Measurements from ENCODE around the gene ARHGDIB. TPM values are rescaled to one million over a fixed set of nuclear protein-coding genes. Genes with fewer than 3 reads are reported as not detected.
A peak's percentile ranks its signal among the peaks of the same experiment; 100 is the strongest.

The ARHGDIB gene
- total RNA-seq, 1 donor from 2014 or later = 680 TPM

DNA sequence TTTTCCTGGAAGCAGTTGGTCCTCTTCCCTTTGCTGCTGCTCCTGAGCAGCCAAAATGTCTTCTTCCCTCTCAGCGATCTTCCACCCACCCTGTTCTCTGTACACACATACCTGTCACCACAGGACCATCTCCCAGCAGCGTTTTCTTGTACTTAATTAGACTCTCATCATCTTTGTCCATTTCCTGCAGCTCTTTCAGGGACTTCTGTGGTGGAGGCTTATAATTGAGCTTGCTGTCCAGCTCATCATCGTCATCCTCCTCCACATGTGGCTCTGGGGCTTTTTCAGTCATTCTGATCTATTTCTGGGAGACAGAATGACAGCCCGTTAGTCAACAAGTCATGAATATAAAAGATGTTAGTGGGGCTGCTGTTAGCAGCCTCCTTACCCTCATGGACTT, 11.0 kb downstream of the ARHGDIB start:
- CTCF ChIA-PET = no interaction called here
- no peak for DNase-seq
- no peaks in the 10 kb centered on the region for H3K27me3 Mint-ChIP-seq
- intact Hi-C loops (cut with micrococcal nuclease) = loop anchor here (10.0 kb wide), 2 partner anchors 556 to 756 kb away; no protein-coding TSS in a partner anchor
- H3K27ac Mint-ChIP-seq = peak overlapping the region; percentile 96
- H3K4me3 Mint-ChIP-seq = peak overlapping the region; percentile 24
- POLR2A ChIA-PET = interaction anchor here (0.9 to 1.5 kb wide), 2 partner anchors 9 to 179 kb away, joined by 3 read pairs; a partner anchor contains a TSS
- H3K4me1 Mint-ChIP-seq = peaks cover 95% of the 10 kb centered on the region
- no peak for TF ChIP-seq CTCF (IDR thresholded peaks at IDR 0.05)
- ATAC-seq (ENCODE audit: low read depth) = no peak
- no peaks in the 10 kb centered on the region for H3K9me3 Mint-ChIP-seq
- peaks cover 79% of the 10 kb centered on the region for H3K36me3 Mint-ChIP-seq (ENCODE audit: low read depth)

DNA sequence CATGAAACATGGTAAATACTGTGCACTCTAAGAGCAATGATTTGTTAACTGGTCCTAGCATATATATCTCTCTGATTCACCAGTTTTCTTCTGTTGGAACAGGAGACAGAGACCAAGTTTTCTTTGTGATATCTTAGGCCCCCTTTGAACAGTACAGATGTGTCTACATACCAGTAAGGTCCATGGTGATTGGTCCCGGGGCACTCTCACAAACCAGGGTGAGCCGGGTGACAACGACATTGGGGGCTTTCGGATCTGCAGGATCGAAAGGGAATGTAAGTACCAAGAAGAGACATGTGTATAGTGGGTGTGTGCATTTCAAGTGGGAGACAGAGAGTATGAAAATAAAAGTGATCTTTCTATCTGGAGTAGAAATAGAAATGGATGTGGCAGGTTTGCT, 11.8 kb downstream of the ARHGDIB start:
- H3K4me3 Mint-ChIP-seq = peak overlapping the region; percentile 24
- POLR2A ChIA-PET = interaction anchor here (2.2 to 4.0 kb wide), 3 partner anchors 9 to 179 kb away, joined by 20 to 65 read pairs (median 43); partner anchors contain the start of genes ARHGDIB and ERP27
- H3K36me3 Mint-ChIP-seq (ENCODE audit: low read depth) = peaks cover 85% of the 10 kb centered on the region
- intact Hi-C loops (cut with micrococcal nuclease) = loop anchor here (2.0 to 10.0 kb wide), 4 partner anchors 65 to 755 kb away; partner anchors contain the start of gene MGP
- CTCF ChIA-PET = interaction anchor here (3.6 kb wide), 1 partner anchor 45 kb away, joined by 16 read pairs; no protein-coding TSS in a partner anchor
- DNase-seq = no peak
- no peak for TF ChIP-seq CTCF (IDR thresholded peaks at IDR 0.05)
- no peak for ATAC-seq (ENCODE audit: low read depth)
- H3K4me1 Mint-ChIP-seq = peaks cover 92% of the 10 kb centered on the region
- H3K27ac Mint-ChIP-seq = peak overlapping the region; percentile 96
- H3K9me3 Mint-ChIP-seq = no peaks in the 10 kb centered on the region
- no peaks in the 10 kb centered on the region for H3K27me3 Mint-ChIP-seq

- intact Hi-C loops (cut with micrococcal nuclease) = loop anchor here (1.0 to 2.0 kb wide), 6 partner anchors 8 to 586 kb away; partner anchors contain the start of genes ARHGDIB and MGP
- POLR2A ChIA-PET = interaction anchor here (0.6 to 4.0 kb wide), 12 partner anchors 10 to 178 kb away, joined by 3 to 65 read pairs (median 5); partner anchors contain the start of genes ARHGDIB, C12orf60, ERP27 and WBP11
- peak overlapping the region; percentile 96 for H3K27ac Mint-ChIP-seq
- DNase-seq (no peak), ATAC-seq (ENCODE audit: low read depth) (peak; percentile 91)
- peak overlapping the region; percentile 71 for H3K4me3 Mint-ChIP-seq
- peaks cover 82% of the 10 kb centered on the region for H3K4me1 Mint-ChIP-seq
- no peak for TF ChIP-seq CTCF (IDR thresholded peaks at IDR 0.05)
- no peaks in the 10 kb centered on the region for H3K9me3 Mint-ChIP-seq
- no peaks in the 10 kb centered on the region for H3K27me3 Mint-ChIP-seq
- peaks cover 87% of the 10 kb centered on the region for H3K36me3 Mint-ChIP-seq (ENCODE audit: low read depth)
- CTCF ChIA-PET = interaction anchor here (0.8 to 3.6 kb wide), 6 partner anchors 9 to 55 kb away, joined by 3 to 16 read pairs (median 4); partner anchors contain the start of gene ARHGDIB
These were observed 12.7 kb downstream of the ARHGDIB start for GRCh38 chr12:14948672-14949071.

- H3K27ac Mint-ChIP-seq = peak overlapping the region; percentile 96
- no peaks in the 10 kb centered on the region for H3K27me3 Mint-ChIP-seq
- no peaks in the 10 kb centered on the region for H3K9me3 Mint-ChIP-seq
- H3K36me3 Mint-ChIP-seq (ENCODE audit: low read depth) = peaks cover 93% of the 10 kb centered on the region
- DNase-seq = no peak
- peaks cover 67% of the 10 kb centered on the region for H3K4me1 Mint-ChIP-seq
- no peak for TF ChIP-seq CTCF (IDR thresholded peaks at IDR 0.05)
- H3K4me3 Mint-ChIP-seq = no peak overlapping the region
- ATAC-seq (ENCODE audit: low read depth) = no peak
- ChIA-PET CTCF (interaction anchor here (0.9 to 3.6 kb wide), 2 partner anchors 46 to 48 kb away, joined by 3 to 16 read pairs; no protein-coding TSS in a partner anchor), POLR2A (interaction anchor here (4.0 kb wide), 1 partner anchor 12 kb away, joined by 65 read pairs; the partner anchor contains the start of gene ARHGDIB)
- intact Hi-C loops (cut with micrococcal nuclease) = no loop called here
These were observed 14.5 kb downstream of the ARHGDIB start for GRCh38 chr12:14946861-14947260.

- CTCF ChIA-PET = interaction anchor here (3.6 kb wide), 1 partner anchor 49 kb away, joined by 16 read pairs; no protein-coding TSS in a partner anchor
- ATAC-seq (ENCODE audit: low read depth) = no peak
- POLR2A ChIA-PET = interaction anchor here (1.2 to 4.0 kb wide), 2 partner anchors 13 to 172 kb away, joined by 3 to 65 read pairs; partner anchors contain the start of gene ARHGDIB
- DNase-seq = no peak
- Mint-ChIP-seq H3K4me1 (peaks cover 60% of the 10 kb centered on the region), H3K9me3 (no peaks in the 10 kb centered on the region), H3K27ac (peak overlapping the region; percentile 96), H3K4me3 (no peak overlapping the region), H3K36me3 (ENCODE audit: low read depth) (peaks cover 93% of the 10 kb centered on the region), H3K27me3 (no peaks in the 10 kb centered on the region)
- no peak for TF ChIP-seq CTCF (IDR thresholded peaks at IDR 0.05)
- intact Hi-C loops (cut with micrococcal nuclease) = no loop called here
These were observed 15.2 kb downstream of the ARHGDIB start for GRCh38 chr12:14946162-14946561.

Measured in activated B cell treated with CpG ODN at 0.5 μM for 24 hours (primary cell).